ENCODE measurements around the gene TMTC2.

TMTC2 gene

DNA sequence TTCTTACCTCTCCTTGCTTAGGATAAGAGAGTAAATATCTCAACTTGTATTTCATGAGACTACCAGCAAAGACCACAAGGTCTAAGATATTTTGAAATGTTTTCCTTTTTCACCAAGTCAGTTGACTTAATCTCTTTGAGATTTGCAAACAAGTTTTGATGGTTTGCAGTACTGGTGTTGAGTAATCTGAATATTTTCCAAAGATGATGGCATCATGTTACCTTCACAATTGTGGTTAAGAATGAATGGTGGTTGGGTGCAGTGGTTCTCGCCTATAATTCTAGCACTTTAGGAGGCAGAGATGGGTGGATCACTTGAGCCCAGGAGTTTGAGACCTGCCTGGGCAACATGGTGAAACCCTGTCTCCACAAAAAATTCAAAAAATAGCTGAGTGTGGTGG lies 225.7 kb downstream of the TMTC2 start:
- H3K4me3 ChIP-seq (ENCODE audit: low read length): no peak overlapping the region
- DNase-seq (ENCODE audit: low read depth): peak; percentile 22
- TF ChIP-seq, protein P1, sequence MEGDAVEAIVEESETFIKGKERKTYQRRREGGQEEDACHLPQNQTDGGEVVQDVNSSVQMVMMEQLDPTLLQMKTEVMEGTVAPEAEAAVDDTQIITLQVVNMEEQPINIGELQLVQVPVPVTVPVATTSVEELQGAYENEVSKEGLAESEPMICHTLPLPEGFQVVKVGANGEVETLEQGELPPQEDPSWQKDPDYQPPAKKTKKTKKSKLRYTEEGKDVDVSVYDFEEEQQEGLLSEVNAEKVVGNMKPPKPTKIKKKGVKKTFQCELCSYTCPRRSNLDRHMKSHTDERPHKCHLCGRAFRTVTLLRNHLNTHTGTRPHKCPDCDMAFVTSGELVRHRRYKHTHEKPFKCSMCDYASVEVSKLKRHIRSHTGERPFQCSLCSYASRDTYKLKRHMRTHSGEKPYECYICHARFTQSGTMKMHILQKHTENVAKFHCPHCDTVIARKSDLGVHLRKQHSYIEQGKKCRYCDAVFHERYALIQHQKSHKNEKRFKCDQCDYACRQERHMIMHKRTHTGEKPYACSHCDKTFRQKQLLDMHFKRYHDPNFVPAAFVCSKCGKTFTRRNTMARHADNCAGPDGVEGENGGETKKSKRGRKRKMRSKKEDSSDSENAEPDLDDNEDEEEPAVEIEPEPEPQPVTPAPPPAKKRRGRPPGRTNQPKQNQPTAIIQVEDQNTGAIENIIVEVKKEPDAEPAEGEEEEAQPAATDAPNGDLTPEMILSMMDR (conservative IDR thresholded peaks at IDR 0.05; ENCODE audit: low read length): no peak

DNA sequence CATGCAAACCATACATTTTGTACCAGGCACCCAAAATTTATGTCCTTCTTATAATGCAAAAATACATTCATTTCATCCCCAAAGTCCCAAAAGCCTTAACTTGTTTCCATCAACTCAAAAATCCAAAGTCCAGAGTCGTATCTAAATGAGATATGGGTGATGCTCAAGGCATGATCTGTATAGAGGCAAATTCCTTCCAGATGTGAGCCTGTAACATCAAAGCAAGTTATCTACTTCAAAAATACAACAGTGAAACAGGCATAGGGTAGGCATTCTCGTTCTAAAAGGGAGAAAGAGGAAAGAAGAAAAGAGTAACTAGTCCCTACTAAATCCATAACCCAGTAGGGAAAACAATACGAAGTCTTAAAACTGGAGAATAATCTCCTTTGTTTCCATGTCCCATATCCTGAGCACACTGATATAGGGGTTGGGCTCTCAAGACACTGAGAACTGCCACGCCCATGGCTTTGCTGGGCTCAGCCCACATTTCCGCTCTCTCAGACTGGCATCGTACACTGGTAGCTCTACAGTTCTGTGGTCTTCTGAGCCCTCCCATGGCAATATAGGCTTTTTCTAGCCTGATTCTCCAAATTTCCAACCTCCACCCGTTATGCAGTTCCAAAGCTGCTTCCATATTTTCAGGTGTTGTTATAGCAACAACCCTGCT lies 232.8 kb downstream of the TMTC2 start:
- DNase-seq (ENCODE audit: low read depth): no peak
- TF ChIP-seq, protein P1 (conservative IDR thresholded peaks at IDR 0.05; ENCODE audit: low read length): no peak
- H3K4me3 ChIP-seq (ENCODE audit: low read length): no peak overlapping the region

DNA sequence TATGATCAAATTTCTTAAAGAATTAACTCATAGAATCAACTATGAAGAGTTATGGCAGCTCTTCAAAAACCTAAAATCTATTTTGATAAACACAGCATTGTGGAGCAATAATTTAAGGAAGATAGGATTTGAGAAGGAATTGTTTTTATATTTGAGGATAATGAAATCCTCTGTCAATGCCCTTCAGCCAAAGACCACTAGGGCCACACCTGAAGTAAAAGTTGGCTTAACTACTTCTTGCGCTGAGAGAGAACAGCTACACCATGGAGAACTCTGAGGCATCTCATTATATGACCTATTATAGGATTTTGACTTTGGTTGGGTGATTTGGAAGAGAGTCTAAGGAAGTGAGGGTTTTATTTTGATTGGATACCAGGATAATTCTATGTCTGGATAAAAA lies 237.2 kb downstream of the TMTC2 start:
- TF ChIP-seq, protein P1 (conservative IDR thresholded peaks at IDR 0.05; ENCODE audit: low read length): no peak
- H3K4me3 ChIP-seq (ENCODE audit: low read length): no peak overlapping the region
- no peak for DNase-seq (ENCODE audit: low read depth)

DNA sequence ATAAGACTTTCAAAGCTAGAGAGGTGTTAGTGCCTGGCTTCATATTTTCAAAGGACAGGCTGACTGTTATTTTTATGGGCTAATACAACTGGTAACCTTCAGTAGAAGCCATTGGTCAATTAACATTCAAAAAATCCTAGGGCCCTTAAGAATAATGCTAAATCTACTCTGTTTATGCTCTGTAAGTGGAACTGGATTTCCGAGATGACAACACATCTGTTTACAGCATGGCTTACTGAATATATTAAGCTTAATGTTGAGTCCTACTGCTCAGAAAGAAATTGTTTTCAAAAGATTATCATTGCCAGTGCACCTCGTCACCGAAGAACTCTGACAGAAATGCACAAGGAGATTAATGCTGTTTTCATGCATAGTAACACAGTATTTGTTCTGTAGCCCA lies 239.9 kb downstream of the TMTC2 start:
- no peak for DNase-seq (ENCODE audit: low read depth)
- no peak overlapping the region for H3K4me3 ChIP-seq (ENCODE audit: low read length)
- TF ChIP-seq, protein P1 (conservative IDR thresholded peaks at IDR 0.05; ENCODE audit: low read length): no peak

DNA sequence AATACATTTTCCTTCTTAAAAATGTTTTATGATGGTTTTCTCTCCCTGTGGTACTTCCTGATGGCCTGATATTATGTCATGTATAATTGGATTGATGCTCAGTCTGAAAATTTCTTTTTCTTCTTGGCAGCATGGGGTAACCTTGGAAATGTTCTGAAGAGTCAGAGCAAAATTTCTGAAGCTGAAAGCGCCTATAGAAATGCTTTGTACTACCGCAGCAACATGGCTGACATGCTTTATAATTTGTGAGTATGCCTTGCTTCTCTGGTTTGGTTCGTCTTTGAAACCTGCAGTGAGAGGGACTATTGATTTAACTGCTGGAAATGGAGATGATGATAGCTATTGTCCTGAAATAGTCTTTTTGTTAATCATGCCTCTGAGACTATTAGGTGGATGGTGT lies 243.6 kb downstream of the TMTC2 start:
- TF ChIP-seq, protein P1 (conservative IDR thresholded peaks at IDR 0.05; ENCODE audit: low read length): no peak
- H3K4me3 ChIP-seq (ENCODE audit: low read length): no peak overlapping the region

DNA sequence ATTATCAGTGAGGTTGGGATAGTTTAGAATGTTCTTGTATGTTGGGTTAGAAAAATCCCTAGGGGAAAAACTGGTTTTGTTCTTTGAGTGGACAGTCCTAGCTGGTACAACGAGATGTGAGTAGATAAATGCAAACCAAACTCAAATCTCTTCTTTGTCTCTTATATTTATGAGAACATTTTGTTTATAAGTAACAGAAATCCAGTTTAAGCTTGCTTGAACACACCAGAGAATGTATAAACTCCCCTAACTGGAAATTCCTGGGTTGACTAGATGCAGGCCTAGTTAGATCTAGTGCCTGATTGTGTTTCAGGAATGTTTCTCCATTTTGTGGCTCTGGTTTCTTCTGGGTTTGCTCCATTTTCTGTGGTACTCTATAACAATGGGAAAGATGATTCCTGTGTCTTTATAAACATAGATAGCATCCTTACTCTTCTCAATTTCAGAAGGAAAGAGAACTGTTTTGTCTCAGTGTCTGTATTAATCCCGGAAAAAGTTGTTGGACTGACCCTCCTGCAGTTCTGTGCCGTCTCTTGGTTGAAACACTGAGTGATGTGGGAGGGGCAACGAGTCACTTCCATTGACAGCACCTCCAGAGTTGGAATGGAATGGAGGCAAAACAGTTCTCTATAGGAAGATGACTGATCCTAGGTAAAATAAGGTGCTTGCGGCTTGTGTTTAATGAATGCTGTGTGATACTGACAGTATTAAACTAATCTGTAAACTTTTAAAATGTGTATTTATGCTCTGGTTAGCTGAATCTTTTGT lies 244.8 kb downstream of the TMTC2 start:
- TF ChIP-seq, protein P1 (conservative IDR thresholded peaks at IDR 0.05; ENCODE audit: low read length): no peak
- no peak for DNase-seq (ENCODE audit: low read depth)
- H3K4me3 ChIP-seq (ENCODE audit: low read length): no peak overlapping the region

More for the DNA sequence above, 243.6 kb downstream of the TMTC2 start:
- DNase-seq (ENCODE audit: low read depth): no peak

DNA sequence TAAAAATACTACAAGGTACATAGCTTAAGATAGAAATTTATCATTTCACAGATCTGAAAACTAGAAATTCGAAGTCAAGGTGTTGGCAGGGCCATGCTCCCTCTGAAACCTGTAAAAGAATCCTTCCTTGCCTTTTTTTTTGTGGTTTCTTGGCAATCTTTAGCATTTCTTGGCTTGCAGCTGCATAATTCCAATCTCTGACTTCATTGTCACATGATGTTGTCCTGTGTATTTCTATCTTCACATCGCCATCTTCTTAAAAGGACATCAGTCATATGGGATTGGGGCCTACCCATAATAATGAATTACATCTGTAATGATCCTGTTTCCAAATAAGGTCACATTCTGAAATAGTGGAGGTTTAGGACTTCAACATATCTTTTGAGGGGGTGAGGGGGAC lies 250.4 kb downstream of the TMTC2 start:
- peak; percentile 3 for DNase-seq (ENCODE audit: low read depth)
- H3K4me3 ChIP-seq (ENCODE audit: low read length): no peak overlapping the region
- TF ChIP-seq, protein P1 (conservative IDR thresholded peaks at IDR 0.05; ENCODE audit: low read length): no peak
